ENCODE results near the gene CWC27. TPM values are rescaled to one million over a fixed set of nuclear protein-coding genes. Genes with fewer than 3 reads are reported as not detected.

The CWC27 gene
- total RNA-seq, 2 experiments from 2014 or later, result 20.5 to 23.5 TPM

DNA sequence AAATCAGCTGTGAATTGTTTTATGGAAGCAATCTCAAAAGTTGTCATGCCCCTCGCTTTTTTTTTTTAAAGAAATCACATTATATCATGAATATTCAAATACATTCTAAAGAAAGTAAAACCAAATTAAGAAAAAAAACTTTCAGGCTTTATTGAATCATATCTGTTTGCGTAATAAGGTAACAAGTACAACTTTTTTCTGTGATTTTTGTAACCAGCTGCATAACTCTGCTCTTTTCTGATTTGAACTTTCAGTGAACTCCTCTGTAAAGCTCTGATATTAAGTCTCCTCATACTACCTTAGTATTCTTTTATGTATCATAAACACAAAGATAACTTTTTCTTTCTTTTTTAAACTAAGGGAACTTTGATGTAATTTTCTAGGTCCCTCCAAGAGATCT, 65.3 kb downstream of the CWC27 start:
- H3K4me3 Mint-ChIP-seq, result no peak overlapping the region
- CTCF ChIA-PET, result no interaction called here
- H3K27me3 Mint-ChIP-seq, result no peaks in the 10 kb centered on the region
- H3K4me1 Mint-ChIP-seq, result no peaks in the 10 kb centered on the region
- H3K36me3 Mint-ChIP-seq (ENCODE audit: low read depth), result peaks cover 8% of the 10 kb centered on the region
- POLR2A ChIA-PET, result no interaction called here
- no peak for DNase-seq
- H3K27ac Mint-ChIP-seq, result no peak overlapping the region
- H3K9me3 Mint-ChIP-seq, result no peaks in the 10 kb centered on the region

DNA sequence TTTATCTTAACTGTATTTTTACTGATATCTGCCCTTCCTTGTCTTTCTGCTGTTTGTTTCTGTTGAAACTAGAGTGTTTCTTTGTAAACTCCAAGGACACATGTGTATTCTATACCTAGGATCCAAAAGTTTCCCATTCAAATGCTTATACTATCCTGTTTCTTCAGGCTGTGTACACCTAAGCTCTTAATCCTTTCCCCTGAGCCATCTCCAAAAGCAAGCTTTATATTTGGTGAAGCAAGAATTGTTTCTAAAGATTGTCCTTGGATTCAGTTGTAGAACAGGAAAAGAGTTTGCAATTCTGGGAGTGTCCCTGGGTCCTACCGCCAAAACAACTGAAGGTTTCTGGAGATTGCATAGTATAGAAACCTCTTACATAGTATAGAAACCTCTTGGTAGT, 65.9 kb downstream of the CWC27 start:
- H3K27me3 Mint-ChIP-seq, result no peaks in the 10 kb centered on the region
- ChIA-PET CTCF (no interaction called here), POLR2A (no interaction called here)
- H3K4me1 Mint-ChIP-seq, result no peaks in the 10 kb centered on the region
- H3K9me3 Mint-ChIP-seq, result no peaks in the 10 kb centered on the region
- no peak for DNase-seq
- no peak overlapping the region for H3K27ac Mint-ChIP-seq
- H3K36me3 Mint-ChIP-seq (ENCODE audit: low read depth), result peaks cover 12% of the 10 kb centered on the region
- no peak overlapping the region for H3K4me3 Mint-ChIP-seq

- Mint-ChIP-seq H3K36me3 (ENCODE audit: low read depth) (peaks cover 8% of the 10 kb centered on the region), H3K27me3 (no peaks in the 10 kb centered on the region), H3K4me1 (no peaks in the 10 kb centered on the region), H3K9me3 (no peaks in the 10 kb centered on the region), H3K27ac (no peak overlapping the region), H3K4me3 (no peak overlapping the region)
- ChIA-PET POLR2A (no interaction called here), CTCF (no interaction called here)
- DNase-seq, result no peak
Observed at GRCh38 chr5:64835266-64835665, 66.5 kb downstream of the CWC27 start.

DNA sequence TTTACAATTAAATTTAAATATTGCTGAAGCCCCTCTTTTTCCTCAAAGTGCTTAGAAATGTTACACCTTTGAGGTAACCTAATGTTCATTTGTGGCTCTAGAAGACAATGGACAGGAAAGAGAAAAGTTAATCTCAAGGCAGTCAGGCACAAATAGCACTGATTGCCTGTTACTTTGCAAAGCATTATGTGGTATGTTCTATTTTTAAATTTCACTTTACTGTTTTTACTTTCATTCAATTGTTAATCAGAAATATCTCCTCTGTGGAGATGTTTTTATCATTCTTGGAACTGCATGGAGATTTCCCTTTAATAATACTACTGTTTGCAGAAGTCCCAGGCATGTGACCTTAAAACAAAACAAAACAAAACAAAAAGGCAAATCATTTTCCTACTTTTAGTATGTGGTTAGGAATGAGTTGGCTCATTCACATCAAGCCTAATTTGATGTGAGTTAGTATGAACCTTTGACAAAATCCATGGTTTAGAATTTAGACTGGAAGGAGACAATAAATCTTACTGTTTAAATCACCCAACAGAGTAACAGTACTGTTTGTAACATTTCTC, 67.5 kb downstream of the CWC27 start:
- no peak for DNase-seq
- Mint-ChIP-seq H3K27me3 (no peaks in the 10 kb centered on the region), H3K4me1 (no peaks in the 10 kb centered on the region), H3K9me3 (no peaks in the 10 kb centered on the region), H3K27ac (no peak overlapping the region), H3K36me3 (ENCODE audit: low read depth) (peaks cover 13% of the 10 kb centered on the region), H3K4me3 (no peak overlapping the region)
- CTCF ChIA-PET, result no interaction called here
- POLR2A ChIA-PET, result no interaction called here

DNA sequence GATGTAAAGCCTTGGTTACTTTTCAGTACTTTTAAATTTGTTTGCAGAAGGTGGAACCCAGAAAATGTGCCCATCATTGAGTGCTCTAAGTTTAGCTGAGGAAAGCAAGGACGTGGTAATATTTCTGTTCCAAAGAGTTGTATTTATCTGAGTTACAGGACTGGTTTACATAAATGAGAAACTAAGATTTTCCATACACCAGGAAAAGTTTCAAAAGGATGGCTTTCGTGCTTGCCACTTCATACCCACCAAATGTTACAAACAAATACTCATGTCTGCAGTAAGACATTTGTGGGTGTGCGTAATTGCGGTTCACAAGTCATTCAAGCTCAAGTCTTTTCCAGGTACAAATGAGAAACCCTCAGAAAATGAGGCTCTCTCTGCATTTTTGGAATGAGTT, 68.1 kb downstream of the CWC27 start:
- H3K27me3 Mint-ChIP-seq, result no peaks in the 10 kb centered on the region
- ChIA-PET POLR2A (no interaction called here), CTCF (no interaction called here)
- no peak overlapping the region for H3K27ac Mint-ChIP-seq
- no peak overlapping the region for H3K4me3 Mint-ChIP-seq
- DNase-seq, result no peak
- no peaks in the 10 kb centered on the region for H3K4me1 Mint-ChIP-seq
- peaks cover 15% of the 10 kb centered on the region for H3K36me3 Mint-ChIP-seq (ENCODE audit: low read depth)
- no peaks in the 10 kb centered on the region for H3K9me3 Mint-ChIP-seq

DNA sequence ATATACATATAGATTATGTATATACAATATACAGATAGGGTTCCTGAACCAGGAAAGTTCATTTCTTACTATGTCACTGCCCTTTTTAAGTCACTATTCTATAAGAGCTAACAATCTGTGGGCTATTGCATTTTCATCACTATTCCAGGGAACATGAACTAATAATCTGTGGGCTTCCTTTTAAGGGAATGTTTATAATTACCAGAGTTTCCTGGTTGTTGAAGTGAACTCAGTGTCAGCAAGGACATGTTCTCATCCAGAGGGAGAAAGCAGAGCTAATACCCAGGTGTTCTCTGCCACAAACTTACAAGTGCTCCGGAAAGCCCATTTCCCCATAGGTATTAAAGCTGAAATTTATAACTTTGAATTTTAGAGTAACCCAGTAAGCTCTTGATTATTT, 69.6 kb downstream of the CWC27 start:
- H3K9me3 Mint-ChIP-seq, result no peaks in the 10 kb centered on the region
- DNase-seq, result no peak
- peaks cover 15% of the 10 kb centered on the region for H3K36me3 Mint-ChIP-seq (ENCODE audit: low read depth)
- no peaks in the 10 kb centered on the region for H3K4me1 Mint-ChIP-seq
- no peak overlapping the region for H3K4me3 Mint-ChIP-seq
- no peaks in the 10 kb centered on the region for H3K27me3 Mint-ChIP-seq
- CTCF ChIA-PET, result interaction anchor here (1.0 to 1.5 kb wide), 2 partner anchors 265 to 645 kb away, joined by 3 read pairs; no protein-coding TSS in a partner anchor
- POLR2A ChIA-PET, result interaction anchor here (0.6 kb wide), 1 partner anchor 1293 kb away, joined by 4 read pairs; no protein-coding TSS in a partner anchor
- no peak overlapping the region for H3K27ac Mint-ChIP-seq

- H3K27ac Mint-ChIP-seq, result no peak overlapping the region
- H3K36me3 Mint-ChIP-seq (ENCODE audit: low read depth), result peaks cover 15% of the 10 kb centered on the region
- H3K4me1 Mint-ChIP-seq, result no peaks in the 10 kb centered on the region
- DNase-seq, result no peak
- ChIA-PET POLR2A (interaction anchor here (0.6 kb wide), 1 partner anchor 1292 kb away, joined by 4 read pairs; no protein-coding TSS in a partner anchor), CTCF (interaction anchor here (0.6 to 1.5 kb wide), 2 partner anchors 265 to 662 kb away, joined by 3 read pairs; no protein-coding TSS in a partner anchor)
- no peaks in the 10 kb centered on the region for H3K27me3 Mint-ChIP-seq
- H3K9me3 Mint-ChIP-seq, result no peaks in the 10 kb centered on the region
- H3K4me3 Mint-ChIP-seq, result no peak overlapping the region
Observed at GRCh38 chr5:64838803-64839202, 70.1 kb downstream of the CWC27 start.

DNA sequence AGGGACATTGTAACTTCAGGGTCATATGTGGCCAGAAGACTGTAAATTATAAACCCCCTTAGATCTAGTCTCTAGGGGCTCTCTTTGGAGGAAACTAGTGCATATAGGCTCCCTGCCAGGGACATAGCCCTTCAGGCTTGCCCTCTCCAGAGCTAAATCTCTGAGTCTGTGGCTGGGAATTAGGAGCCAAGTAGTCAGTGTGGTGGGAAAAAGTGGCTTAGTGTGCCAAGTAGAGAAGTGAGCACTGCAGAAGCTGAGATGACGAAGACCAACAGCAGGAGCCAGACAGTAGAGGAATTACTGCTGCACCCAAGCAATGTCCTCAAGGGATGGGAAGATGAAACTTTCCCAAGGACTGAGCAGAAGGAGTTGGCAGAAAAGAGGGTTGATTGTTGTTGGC, 71.2 kb downstream of the CWC27 start:
- peaks cover 3% of the 10 kb centered on the region for H3K9me3 Mint-ChIP-seq
- no peaks in the 10 kb centered on the region for H3K27me3 Mint-ChIP-seq
- DNase-seq, result no peak
- H3K4me1 Mint-ChIP-seq, result no peaks in the 10 kb centered on the region
- H3K36me3 Mint-ChIP-seq (ENCODE audit: low read depth), result peaks cover 20% of the 10 kb centered on the region
- H3K4me3 Mint-ChIP-seq, result no peak overlapping the region
- no peak overlapping the region for H3K27ac Mint-ChIP-seq
- POLR2A ChIA-PET, result no interaction called here
- CTCF ChIA-PET, result no interaction called here

DNA sequence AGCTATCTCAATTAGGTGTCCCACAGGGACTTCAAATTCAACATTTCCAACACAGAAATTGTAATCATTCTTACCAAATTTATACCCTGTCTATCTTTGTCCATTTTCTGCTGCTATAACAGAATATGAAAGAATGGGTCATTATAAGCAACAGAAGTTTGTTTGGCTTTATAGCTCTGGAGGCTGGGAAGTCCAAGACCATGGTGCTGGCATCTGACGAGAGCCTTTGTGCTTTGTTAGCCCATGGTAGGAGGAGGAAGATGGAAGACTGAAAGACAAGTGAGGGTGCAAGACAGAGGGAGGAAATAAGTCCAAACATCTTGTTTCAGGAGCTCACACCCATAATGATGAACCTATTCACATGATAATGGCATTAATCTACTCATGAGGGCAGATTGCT, 72.2 kb downstream of the CWC27 start:
- POLR2A ChIA-PET, result no interaction called here
- Mint-ChIP-seq H3K4me3 (no peak overlapping the region), H3K36me3 (ENCODE audit: low read depth) (peaks cover 29% of the 10 kb centered on the region), H3K9me3 (peaks cover 12% of the 10 kb centered on the region), H3K27ac (no peak overlapping the region), H3K4me1 (no peaks in the 10 kb centered on the region), H3K27me3 (no peaks in the 10 kb centered on the region)
- no peak for DNase-seq
- CTCF ChIA-PET, result no interaction called here

- H3K4me1 Mint-ChIP-seq, result no peaks in the 10 kb centered on the region
- H3K4me3 Mint-ChIP-seq, result no peak overlapping the region
- H3K36me3 Mint-ChIP-seq (ENCODE audit: low read depth), result no peaks in the 10 kb centered on the region
- DNase-seq, result no peak
- CTCF ChIA-PET, result no interaction called here
- no peak overlapping the region for H3K27ac Mint-ChIP-seq
- POLR2A ChIA-PET, result no interaction called here
- no peaks in the 10 kb centered on the region for H3K27me3 Mint-ChIP-seq
- H3K9me3 Mint-ChIP-seq, result peaks cover 2% of the 10 kb centered on the region
Observed at GRCh38 chr5:64853777-64854176, 85.0 kb downstream of the CWC27 start.

DNA sequence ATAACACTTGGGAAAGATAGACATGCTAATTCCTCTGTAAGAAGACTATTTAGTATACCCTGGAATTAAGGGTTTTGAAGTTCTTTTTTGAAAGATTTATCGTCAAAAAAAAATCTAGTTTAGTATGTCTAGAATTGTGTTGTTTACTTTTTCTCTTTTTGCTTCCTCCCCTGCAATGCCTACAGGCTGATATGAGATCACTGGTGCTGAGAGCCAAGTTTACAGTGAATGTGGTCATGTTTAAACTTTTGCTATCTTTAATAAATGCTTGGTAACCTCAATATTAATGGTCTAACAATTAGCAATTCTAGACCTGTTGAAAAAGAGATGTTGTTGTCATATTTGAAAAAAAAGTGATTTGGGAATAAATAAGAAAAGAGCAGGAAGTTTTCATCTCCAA, 86.1 kb downstream of the CWC27 start:
- ChIA-PET POLR2A (no interaction called here), CTCF (no interaction called here)
- Mint-ChIP-seq H3K9me3 (peaks cover 2% of the 10 kb centered on the region), H3K27me3 (no peaks in the 10 kb centered on the region), H3K27ac (no peak overlapping the region), H3K36me3 (ENCODE audit: low read depth) (no peaks in the 10 kb centered on the region), H3K4me3 (no peak overlapping the region), H3K4me1 (no peaks in the 10 kb centered on the region)
- no peak for DNase-seq

- H3K9me3 Mint-ChIP-seq, result no peaks in the 10 kb centered on the region
- ChIA-PET POLR2A (no interaction called here), CTCF (no interaction called here)
- no peaks in the 10 kb centered on the region for H3K27me3 Mint-ChIP-seq
- H3K4me3 Mint-ChIP-seq, result no peak overlapping the region
- H3K4me1 Mint-ChIP-seq, result no peaks in the 10 kb centered on the region
- no peak overlapping the region for H3K27ac Mint-ChIP-seq
- DNase-seq, result no peak
- no peaks in the 10 kb centered on the region for H3K36me3 Mint-ChIP-seq (ENCODE audit: low read depth)
Observed at GRCh38 chr5:64859881-64860280, 91.2 kb downstream of the CWC27 start.

DNA sequence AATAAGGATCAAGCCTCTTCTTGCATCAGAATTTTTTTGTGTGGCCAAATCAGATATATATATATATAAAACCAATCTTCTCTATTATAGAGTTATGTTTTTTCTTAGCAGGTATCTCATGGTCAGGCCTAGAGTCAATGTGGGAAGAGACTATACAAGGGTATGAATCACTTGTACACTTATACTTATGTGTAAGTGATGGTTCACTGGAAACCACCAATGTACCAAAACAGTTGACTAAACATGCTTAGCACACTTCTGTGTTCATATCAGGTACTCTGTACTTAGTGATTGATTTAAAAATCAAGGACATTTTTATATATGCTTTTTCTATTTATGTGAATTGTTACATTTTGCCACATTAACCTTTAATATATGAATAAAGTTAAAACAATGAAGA, 92.6 kb downstream of the CWC27 start:
- no peaks in the 10 kb centered on the region for H3K4me1 Mint-ChIP-seq
- CTCF ChIA-PET, result no interaction called here
- H3K36me3 Mint-ChIP-seq (ENCODE audit: low read depth), result no peaks in the 10 kb centered on the region
- no peak overlapping the region for H3K4me3 Mint-ChIP-seq
- H3K27ac Mint-ChIP-seq, result no peak overlapping the region
- POLR2A ChIA-PET, result no interaction called here
- no peaks in the 10 kb centered on the region for H3K9me3 Mint-ChIP-seq
- no peaks in the 10 kb centered on the region for H3K27me3 Mint-ChIP-seq
- no peak for DNase-seq

- no peak overlapping the region for H3K4me3 Mint-ChIP-seq
- H3K36me3 Mint-ChIP-seq (ENCODE audit: low read depth), result no peaks in the 10 kb centered on the region
- H3K9me3 Mint-ChIP-seq, result no peaks in the 10 kb centered on the region
- H3K4me1 Mint-ChIP-seq, result no peaks in the 10 kb centered on the region
- POLR2A ChIA-PET, result no interaction called here
- no peak overlapping the region for H3K27ac Mint-ChIP-seq
- CTCF ChIA-PET, result no interaction called here
- no peaks in the 10 kb centered on the region for H3K27me3 Mint-ChIP-seq
- no peak for DNase-seq
Observed at GRCh38 chr5:64864171-64864570, 95.4 kb downstream of the CWC27 start.

DNA sequence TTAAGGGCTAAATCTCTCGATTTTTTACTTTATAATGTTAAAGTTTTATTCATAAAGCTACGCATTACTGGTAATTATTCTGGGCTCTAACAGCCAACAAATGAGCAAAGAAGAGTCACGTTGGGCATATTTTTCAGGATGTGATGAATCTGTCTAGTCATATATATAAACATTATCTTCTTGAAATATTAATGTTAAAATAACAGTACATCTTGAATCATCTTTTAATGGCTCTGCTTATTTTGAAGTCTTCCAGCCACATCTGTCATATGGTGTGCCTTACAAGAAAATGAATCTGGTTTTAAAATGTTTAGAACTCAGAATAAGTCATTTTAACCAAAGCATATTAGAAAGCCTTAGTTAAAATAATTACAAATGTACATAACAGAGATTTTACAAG, 96.9 kb downstream of the CWC27 start:
- POLR2A ChIA-PET, result no interaction called here
- H3K27ac Mint-ChIP-seq, result no peak overlapping the region

More for the DNA sequence above, 96.9 kb downstream of the CWC27 start:
- H3K27me3 Mint-ChIP-seq, result no peaks in the 10 kb centered on the region
- no peaks in the 10 kb centered on the region for H3K36me3 Mint-ChIP-seq (ENCODE audit: low read depth)
- H3K4me3 Mint-ChIP-seq, result no peak overlapping the region
- no peak for DNase-seq
- CTCF ChIA-PET, result no interaction called here
- H3K4me1 Mint-ChIP-seq, result no peaks in the 10 kb centered on the region
- H3K9me3 Mint-ChIP-seq, result no peaks in the 10 kb centered on the region

Measured in activated CD4-positive, alpha-beta memory T cell treated with anti-CD3 and anti-CD28 coated beads, Interleukin-2, amount 10 ng/mL, durations not matched to agents 7 days and 5 days (primary cell).